Lower lobe of right lung (tissue), 2 donors: ENCODE results near the gene SRGAP3. TPM values are rescaled to one million over a fixed set of nuclear protein-coding genes. Genes with fewer than 3 reads are reported as not detected.

Experiments used
- ATAC-seq, 2 donors: fragments of 200-7000 bp; cut with Tn5 transposase; one replicate each; pipeline ENCODE4 v1.9.1; 2020 to 2022; ENCODE audit warnings: mild to moderate bottlenecking in 2 of 2, moderate library complexity in 2 of 2
- DNase-seq: peaks from one replicate; pipeline ENCODE4 v3.0.0-alpha.2; 2020
- H3K27ac ChIP-seq: fragments of 200-600 bp; one replicate; pipeline ENCODE4 v1.8.0; 2022
- H3K27me3 ChIP-seq: fragments of 200-600 bp; one replicate; pipeline ENCODE4 v1.8.0; 2022; ENCODE audit warnings: low read depth
- H3K36me3 ChIP-seq: fragments of 200-600 bp; one replicate; pipeline ENCODE4 v1.8.0; 2022; ENCODE audit warnings: mild to moderate bottlenecking
- H3K4me1 ChIP-seq: fragments of 200-600 bp; one replicate; pipeline ENCODE4 v1.8.0; 2022
- H3K4me3 ChIP-seq: fragments of 200-600 bp; one replicate; pipeline ENCODE4 v1.8.0; 2022; ENCODE audit warnings: mild to moderate bottlenecking
- H3K9me3 ChIP-seq: fragments of 200-600 bp; one replicate; pipeline ENCODE4 v1.8.0; 2022
- intact Hi-C: fragments of 100-400 bp; cut with DNase I; formaldehyde crosslinking; loops from one replicate; pipeline ENCODE4 v1.11.0; 2022
- total RNA-seq: library from RNA; stranded (reverse); fragmentation: NEBNext Ultra II Directional; extraction: Animal tissue kit (Norgen Biotek cat#: 25700); gene quantifications from one replicate; pipeline ENCODE4 v1.2.1, GENCODE V29; 2021
- TF ChIP-seq, protein P1 (sequence below): fragments of 200-600 bp; IDR thresholded peaks from one replicate; pipeline ENCODE4 v1.8.0; 2022; ENCODE audit warnings: antibody characterized with exemption, mild to moderate bottlenecking
- donor health status: DM: no; HTN: yes; CAD: no; lungs with severe emphysema.

Gene SRGAP3
- total RNA-seq, 1 donor from 2014 or later: 7.8 TPM

DNA sequence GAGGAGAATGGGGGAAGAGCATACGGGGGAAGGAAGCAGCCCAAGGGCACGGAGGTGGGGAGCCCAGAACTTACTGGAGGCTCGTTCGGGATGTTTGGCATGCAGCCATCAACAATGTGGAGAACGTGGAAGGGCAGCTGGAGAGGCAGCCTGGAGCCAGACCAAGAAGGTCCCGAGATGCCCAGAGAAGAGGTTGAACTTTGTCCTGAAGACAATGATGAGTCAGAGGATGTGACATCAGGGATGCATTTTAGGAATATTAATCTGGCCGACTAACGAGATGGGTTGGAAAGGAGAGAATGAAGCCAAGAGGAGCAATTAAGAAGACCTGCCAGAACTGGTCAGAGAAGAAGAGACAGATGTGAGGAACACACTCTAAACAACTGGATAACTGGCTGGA lies 98.2 kb downstream of the SRGAP3 start:
- H3K4me3 ChIP-seq: no peak overlapping the region
- H3K9me3 ChIP-seq: peaks cover 11% of the 10 kb centered on the region
- no peak overlapping the region for H3K27ac ChIP-seq
- H3K36me3 ChIP-seq: no peaks in the 10 kb centered on the region
- DNase-seq (no peak), ATAC-seq (no peak)
- intact Hi-C loops: no loop called here
- TF ChIP-seq, protein P1, sequence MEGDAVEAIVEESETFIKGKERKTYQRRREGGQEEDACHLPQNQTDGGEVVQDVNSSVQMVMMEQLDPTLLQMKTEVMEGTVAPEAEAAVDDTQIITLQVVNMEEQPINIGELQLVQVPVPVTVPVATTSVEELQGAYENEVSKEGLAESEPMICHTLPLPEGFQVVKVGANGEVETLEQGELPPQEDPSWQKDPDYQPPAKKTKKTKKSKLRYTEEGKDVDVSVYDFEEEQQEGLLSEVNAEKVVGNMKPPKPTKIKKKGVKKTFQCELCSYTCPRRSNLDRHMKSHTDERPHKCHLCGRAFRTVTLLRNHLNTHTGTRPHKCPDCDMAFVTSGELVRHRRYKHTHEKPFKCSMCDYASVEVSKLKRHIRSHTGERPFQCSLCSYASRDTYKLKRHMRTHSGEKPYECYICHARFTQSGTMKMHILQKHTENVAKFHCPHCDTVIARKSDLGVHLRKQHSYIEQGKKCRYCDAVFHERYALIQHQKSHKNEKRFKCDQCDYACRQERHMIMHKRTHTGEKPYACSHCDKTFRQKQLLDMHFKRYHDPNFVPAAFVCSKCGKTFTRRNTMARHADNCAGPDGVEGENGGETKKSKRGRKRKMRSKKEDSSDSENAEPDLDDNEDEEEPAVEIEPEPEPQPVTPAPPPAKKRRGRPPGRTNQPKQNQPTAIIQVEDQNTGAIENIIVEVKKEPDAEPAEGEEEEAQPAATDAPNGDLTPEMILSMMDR: no peak
- no peaks in the 10 kb centered on the region for H3K4me1 ChIP-seq
- no peaks in the 10 kb centered on the region for H3K27me3 ChIP-seq

- TF ChIP-seq, protein P1: no peak
- no peak overlapping the region for H3K27ac ChIP-seq
These were observed 99.9 kb downstream of the SRGAP3 start for GRCh38 chr3:9149566-9149965.

GRCh38 chr3:9147896-9148266 lies 101.6 kb downstream of the SRGAP3 start:
- ATAC-seq: no peak
- intact Hi-C loops: no loop called here

More at GRCh38 chr3:9149566-9149965, 99.9 kb downstream of the SRGAP3 start:
- intact Hi-C loops: no loop called here
- H3K9me3 ChIP-seq: peaks cover 11% of the 10 kb centered on the region
- H3K4me3 ChIP-seq: no peak overlapping the region
- DNase-seq: no peak
- H3K27me3 ChIP-seq: no peaks in the 10 kb centered on the region
- ATAC-seq: no peak
- no peaks in the 10 kb centered on the region for H3K4me1 ChIP-seq
- H3K36me3 ChIP-seq: no peaks in the 10 kb centered on the region

GRCh38 chr3:9147215-9147895 lies 102.1 kb downstream of the SRGAP3 start:
- Histone ChIP-seq H3K27me3 (no peaks in the 10 kb centered on the region), H3K9me3 (peaks cover 11% of the 10 kb centered on the region), H3K4me1 (no peaks in the 10 kb centered on the region), H3K4me3 (no peak overlapping the region), H3K36me3 (no peaks in the 10 kb centered on the region), H3K27ac (no peak overlapping the region)
- intact Hi-C loops: no loop called here
- DNase-seq: no peak
- TF ChIP-seq, protein P1: no peak
- no peak for ATAC-seq

More at GRCh38 chr3:9147896-9148266, 101.6 kb downstream of the SRGAP3 start:
- Histone ChIP-seq H3K36me3 (no peaks in the 10 kb centered on the region), H3K9me3 (peaks cover 11% of the 10 kb centered on the region), H3K27me3 (no peaks in the 10 kb centered on the region), H3K4me1 (no peaks in the 10 kb centered on the region), H3K27ac (no peak overlapping the region), H3K4me3 (no peak overlapping the region)
- TF ChIP-seq, protein P1: no peak
- DNase-seq: no peak

- intact Hi-C loops: no loop called here
- H3K27ac ChIP-seq: no peak overlapping the region
- H3K27me3 ChIP-seq: no peaks in the 10 kb centered on the region
- H3K9me3 ChIP-seq: peaks cover 11% of the 10 kb centered on the region
- no peak overlapping the region for H3K4me3 ChIP-seq
- no peaks in the 10 kb centered on the region for H3K4me1 ChIP-seq
- no peaks in the 10 kb centered on the region for H3K36me3 ChIP-seq
- DNase-seq (no peak), ATAC-seq (no peak)
- TF ChIP-seq, protein P1: no peak
These were observed 102.9 kb downstream of the SRGAP3 start for GRCh38 chr3:9146367-9147071.
